Prostate gland (tissue), 2 donors: Measurements from ENCODE around the gene FHIT. TPM values are rescaled to one million over a fixed set of nuclear protein-coding genes. Genes with fewer than 3 reads are reported as not detected.

Source experiments
- DNase-seq: peaks from one replicate; pipeline ENCODE4 v3.0.0-alpha.2; 2019; ENCODE audit warnings: low spot score
- H3K27ac ChIP-seq, 2 donors: fragments of 200-600 bp; sonication (generic); 2 replicates each; pipeline ENCODE4 v1.5.1; 2017 to 2019
- H3K27me3 ChIP-seq: fragments of 200-600 bp; sonication (generic); replicated peaks from 2 replicates; pipeline ENCODE4 v1.5.1; 2019; ENCODE audit not compliant: insufficient read depth
- H3K36me3 ChIP-seq, 2 donors: fragments of 200-600 bp; sonication (generic); 1 replicate in 1 of 2; 2 replicates in 1 of 2; pipeline versions ENCODE4 v1.5.1 to v1.8.1; 2017 to 2019
- H3K4me1 ChIP-seq: fragments of 200-600 bp; sonication (generic); replicated peaks from 2 replicates; pipeline ENCODE4 v1.5.1; 2019
- H3K4me3 ChIP-seq, 2 donors: fragments of 200-600 bp; sonication (generic); 2 replicates each; pipeline ENCODE4 v1.5.1; 2017 to 2019
- H3K9me3 ChIP-seq: fragments of 200-600 bp; sonication (generic); 2 replicates; pipeline ENCODE4 v1.5.1; 2017
- CTCF ChIP-seq, 4 experiments: fragments of 200-600 bp in 2 of 4; fragments of 450-650 bp in 2 of 4; sonication (generic) in 2 of 4; IDR thresholded peaks; 1 replicate in 3 of 4; 2 replicates in 1 of 4; pipeline ENCODE4 v1.5.1; 2016 to 2019; ENCODE audit warnings: antibody characterized with exemption in 4 of 4, mild to moderate bottlenecking in 2 of 4, moderate library complexity in 2 of 4
- POLR2A ChIP-seq: fragments of 450-650 bp; IDR thresholded peaks from one replicate; pipeline ENCODE4 v1.6.1; 2016; ENCODE audit warnings: antibody characterized with exemption, mild to moderate bottlenecking
- POLR2AphosphoS5 ChIP-seq: sonication (generic); formaldehyde crosslinking; IDR thresholded peaks from one replicate; pipeline ENCODE4 v1.6.1; 2017; ENCODE audit warnings: antibody characterized with exemption
- WGBS: methylation state at CpG from one replicate; pipeline ENCODE4 v1.1.5; 2018; 5-methylcytosine and 5-hydroxymethylcytosine counted together
- intact Hi-C: fragments of 100-400 bp; cut with DNase I; formaldehyde crosslinking; loops from one replicate; pipeline ENCODE4 v1.14.2; 2022
- total RNA-seq, 2 donors: library from RNA; depleted of rRNA; stranded (reverse); fragments of >200 nt; gene quantifications; one replicate each; pipeline ENCODE4 v1.1.0, GENCODE V29; 2016

FHIT gene
- total RNA-seq, 2 donors from 2014 or later, result 6.4 to 10.4 TPM

GRCh38 chr3:60048447-60048848 is 1202.8 kb downstream of the FHIT start:
- no peak for DNase-seq
- WGBS, result 91% methylated on average over 12 of the region's 12 CpGs
- Histone ChIP-seq H3K4me3 (no peak overlapping the region), H3K4me1 (no peaks in the 10 kb centered on the region), H3K27me3 (no peaks in the 10 kb centered on the region), H3K27ac (no peak overlapping the region), H3K36me3 (no peaks in the 10 kb centered on the region), H3K9me3 (no peaks in the 10 kb centered on the region)
- intact Hi-C loops, result no loop called here
- no peak for TF ChIP-seq POLR2AphosphoS5
- TF ChIP-seq POLR2A, result no peak
- no peak for TF ChIP-seq CTCF (IDR thresholded peaks at IDR 0.05)

GRCh38 chr3:60047426-60048200 is 1203.6 kb downstream of the FHIT start:
- TF ChIP-seq POLR2AphosphoS5 (no peak), POLR2A (no peak), CTCF (IDR thresholded peaks at IDR 0.05) (no peak)
- Histone ChIP-seq H3K4me1 (no peaks in the 10 kb centered on the region), H3K9me3 (no peaks in the 10 kb centered on the region), H3K36me3 (no peaks in the 10 kb centered on the region), H3K27ac (no peak overlapping the region), H3K27me3 (no peaks in the 10 kb centered on the region), H3K4me3 (no peak overlapping the region)
- intact Hi-C loops, result no loop called here
- DNase-seq, result no peak
- WGBS, result 91% methylated on average over 9 of the region's 9 CpGs

- Histone ChIP-seq H3K27ac (no peak overlapping the region), H3K4me1 (no peaks in the 10 kb centered on the region), H3K4me3 (no peak overlapping the region), H3K27me3 (no peaks in the 10 kb centered on the region), H3K36me3 (no peaks in the 10 kb centered on the region), H3K9me3 (no peaks in the 10 kb centered on the region)
- 45% methylated on average over 6 of the region's 6 CpGs for WGBS
- intact Hi-C loops, result no loop called here
- no peak for DNase-seq
- TF ChIP-seq POLR2A, result no peak
- TF ChIP-seq CTCF (IDR thresholded peaks at IDR 0.05), result no peak
- no peak for TF ChIP-seq POLR2AphosphoS5
Measured at GRCh38 chr3:60046210-60046609, 1205.0 kb downstream of the FHIT start.

DNA sequence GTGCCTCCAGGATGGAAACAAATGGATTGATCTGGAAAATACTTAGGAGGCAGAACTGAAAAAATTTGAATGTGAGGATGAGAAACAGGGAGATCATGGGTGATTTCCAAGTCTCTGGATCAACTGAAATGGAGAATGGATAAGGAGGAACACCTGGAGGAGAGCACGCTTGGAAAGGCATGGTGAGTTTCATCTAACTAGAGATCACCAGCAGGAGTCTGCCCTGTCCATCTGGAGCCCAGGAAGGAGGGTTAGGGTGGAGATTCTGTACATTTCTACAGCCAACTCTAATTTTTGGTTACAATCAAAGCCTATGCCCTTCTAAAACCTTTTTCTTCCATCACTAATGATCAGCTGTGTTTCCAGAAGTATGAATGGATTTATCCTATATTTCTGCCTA is 1205.6 kb downstream of the FHIT start:
- WGBS, result 91% methylated on average over 1 of the region's 1 CpG
- Histone ChIP-seq H3K27ac (no peak overlapping the region), H3K36me3 (no peaks in the 10 kb centered on the region), H3K4me3 (no peak overlapping the region), H3K9me3 (no peaks in the 10 kb centered on the region), H3K4me1 (no peaks in the 10 kb centered on the region), H3K27me3 (no peaks in the 10 kb centered on the region)
- intact Hi-C loops, result no loop called here
- DNase-seq, result no peak
- no peak for TF ChIP-seq POLR2AphosphoS5
- no peak for TF ChIP-seq POLR2A
- TF ChIP-seq CTCF (IDR thresholded peaks at IDR 0.05), result no peak

GRCh38 chr3:60036803-60037202 is 1214.4 kb downstream of the FHIT start:
- intact Hi-C loops, result no loop called here
- Histone ChIP-seq H3K4me1 (no peaks in the 10 kb centered on the region), H3K4me3 (no peak overlapping the region), H3K9me3 (no peaks in the 10 kb centered on the region), H3K27me3 (no peaks in the 10 kb centered on the region), H3K36me3 (no peaks in the 10 kb centered on the region), H3K27ac (no peak overlapping the region)
- WGBS, result 93% methylated on average over 7 of the region's 7 CpGs
- no peak for TF ChIP-seq POLR2AphosphoS5
- no peak for TF ChIP-seq POLR2A
- TF ChIP-seq CTCF (IDR thresholded peaks at IDR 0.05), result no peak
- DNase-seq, result no peak
